ENCODE data around the gene TMA7.

Gene TMA7

GRCh38 chr3:48423241-48423882 lies 16.7 kb upstream of the TMA7 start:
- peaks cover 18% of the 10 kb centered on the region for H3K27me3 Mint-ChIP-seq
- H3K9me3 Mint-ChIP-seq, result no peaks in the 10 kb centered on the region
- H3K4me3 Mint-ChIP-seq, result no peak overlapping the region
- H3K4me1 Mint-ChIP-seq (ENCODE audit: low read depth), result no peaks in the 10 kb centered on the region
- no peaks in the 10 kb centered on the region for H3K36me3 Mint-ChIP-seq (ENCODE audit: low read depth)
- intact Hi-C loops (cut with micrococcal nuclease), result no loop called here
- no peak overlapping the region for H3K27ac Mint-ChIP-seq

GRCh38 chr3:48423883-48424695 lies 16.0 kb upstream of the TMA7 start:
- Mint-ChIP-seq H3K27me3 (peaks cover 19% of the 10 kb centered on the region), H3K9me3 (no peaks in the 10 kb centered on the region), H3K36me3 (ENCODE audit: low read depth) (no peaks in the 10 kb centered on the region), H3K4me1 (ENCODE audit: low read depth) (no peaks in the 10 kb centered on the region), H3K4me3 (no peak overlapping the region), H3K27ac (peak overlapping the region; percentile 9)
- intact Hi-C loops (cut with micrococcal nuclease), result no loop called here

- intact Hi-C loops (cut with micrococcal nuclease), result no loop called here
- Mint-ChIP-seq H3K9me3 (no peaks in the 10 kb centered on the region), H3K4me1 (ENCODE audit: low read depth) (peaks cover 5% of the 10 kb centered on the region), H3K27ac (no peak overlapping the region), H3K4me3 (no peak overlapping the region), H3K27me3 (peaks cover 27% of the 10 kb centered on the region), H3K36me3 (ENCODE audit: low read depth) (no peaks in the 10 kb centered on the region)
Observed at GRCh38 chr3:48425281-48425812, 14.7 kb upstream of the TMA7 start.

GRCh38 chr3:48426401-48426909 lies 13.6 kb upstream of the TMA7 start:
- peaks cover 34% of the 10 kb centered on the region for H3K27me3 Mint-ChIP-seq
- peaks cover 2% of the 10 kb centered on the region for H3K36me3 Mint-ChIP-seq (ENCODE audit: low read depth)
- intact Hi-C loops (cut with micrococcal nuclease), result no loop called here
- H3K4me1 Mint-ChIP-seq (ENCODE audit: low read depth), result peaks cover 7% of the 10 kb centered on the region
- no peak overlapping the region for H3K27ac Mint-ChIP-seq
- H3K4me3 Mint-ChIP-seq, result no peak overlapping the region
- no peaks in the 10 kb centered on the region for H3K9me3 Mint-ChIP-seq

- H3K4me3 Mint-ChIP-seq, result no peak overlapping the region
- H3K27me3 Mint-ChIP-seq, result peaks cover 34% of the 10 kb centered on the region
- H3K27ac Mint-ChIP-seq, result no peak overlapping the region
- intact Hi-C loops (cut with micrococcal nuclease), result no loop called here
- H3K9me3 Mint-ChIP-seq, result no peaks in the 10 kb centered on the region
- H3K4me1 Mint-ChIP-seq (ENCODE audit: low read depth), result peaks cover 13% of the 10 kb centered on the region
- peaks cover 8% of the 10 kb centered on the region for H3K36me3 Mint-ChIP-seq (ENCODE audit: low read depth)
Observed at GRCh38 chr3:48426944-48427629, 13.0 kb upstream of the TMA7 start.

GRCh38 chr3:48427630-48427962 lies 12.5 kb upstream of the TMA7 start:
- peaks cover 13% of the 10 kb centered on the region for H3K36me3 Mint-ChIP-seq (ENCODE audit: low read depth)
- no peaks in the 10 kb centered on the region for H3K9me3 Mint-ChIP-seq
- peaks cover 13% of the 10 kb centered on the region for H3K4me1 Mint-ChIP-seq (ENCODE audit: low read depth)
- peaks cover 34% of the 10 kb centered on the region for H3K27me3 Mint-ChIP-seq
- intact Hi-C loops (cut with micrococcal nuclease), result no loop called here
- H3K27ac Mint-ChIP-seq, result no peak overlapping the region
- no peak overlapping the region for H3K4me3 Mint-ChIP-seq

GRCh38 chr3:48428088-48428571 lies 11.9 kb upstream of the TMA7 start:
- H3K27ac Mint-ChIP-seq, result no peak overlapping the region
- H3K4me3 Mint-ChIP-seq, result no peak overlapping the region
- no peaks in the 10 kb centered on the region for H3K9me3 Mint-ChIP-seq

GRCh38 chr3:48428572-48429316 lies 11.3 kb upstream of the TMA7 start:
- intact Hi-C loops (cut with micrococcal nuclease), result no loop called here
- no peaks in the 10 kb centered on the region for H3K9me3 Mint-ChIP-seq
- peaks cover 13% of the 10 kb centered on the region for H3K4me1 Mint-ChIP-seq (ENCODE audit: low read depth)
- peaks cover 34% of the 10 kb centered on the region for H3K27me3 Mint-ChIP-seq
- H3K27ac Mint-ChIP-seq, result no peak overlapping the region
- peak overlapping the region; percentile 48 for H3K4me3 Mint-ChIP-seq
- peaks cover 25% of the 10 kb centered on the region for H3K36me3 Mint-ChIP-seq (ENCODE audit: low read depth)

More at GRCh38 chr3:48428088-48428571, 11.9 kb upstream of the TMA7 start:
- intact Hi-C loops (cut with micrococcal nuclease), result no loop called here
- Mint-ChIP-seq H3K4me1 (ENCODE audit: low read depth) (peaks cover 13% of the 10 kb centered on the region), H3K27me3 (peaks cover 34% of the 10 kb centered on the region), H3K36me3 (ENCODE audit: low read depth) (peaks cover 18% of the 10 kb centered on the region)

- Mint-ChIP-seq H3K4me3 (peak overlapping the region; percentile 73), H3K4me1 (ENCODE audit: low read depth) (peaks cover 13% of the 10 kb centered on the region), H3K27me3 (peaks cover 32% of the 10 kb centered on the region), H3K27ac (peak overlapping the region; percentile 50), H3K9me3 (no peaks in the 10 kb centered on the region), H3K36me3 (ENCODE audit: low read depth) (peaks cover 29% of the 10 kb centered on the region)
- intact Hi-C loops (cut with micrococcal nuclease), result no loop called here
Observed at GRCh38 chr3:48429317-48429959, 10.6 kb upstream of the TMA7 start.

GRCh38 chr3:48429960-48430707 lies 9.9 kb upstream of the TMA7 start, which contains the start of gene PLXNB1:
Gene PLXNB1, minus strand, starts transcription at chr3:48430086. Its CDS starts 5,475 bp downstream, at chr3:48424611.
- H3K4me1 Mint-ChIP-seq (ENCODE audit: low read depth), result peaks cover 13% of the 10 kb centered on the region
- no peaks in the 10 kb centered on the region for H3K9me3 Mint-ChIP-seq
- peaks cover 32% of the 10 kb centered on the region for H3K27me3 Mint-ChIP-seq
- peak within 1 kb of the TSS; percentile 50 for H3K27ac Mint-ChIP-seq
- H3K4me3 Mint-ChIP-seq, result peak within 1 kb of the TSS; percentile 73
- intact Hi-C loops (cut with micrococcal nuclease), result no loop called here
- H3K36me3 Mint-ChIP-seq (ENCODE audit: low read depth), result peaks cover 33% of the 10 kb centered on the region

GRCh38 chr3:48430708-48431101 lies 9.4 kb upstream of the TMA7 start:
- H3K27me3 Mint-ChIP-seq, result peaks cover 32% of the 10 kb centered on the region
- no peak overlapping the region for H3K4me3 Mint-ChIP-seq
- no peak overlapping the region for H3K27ac Mint-ChIP-seq
- intact Hi-C loops (cut with micrococcal nuclease), result no loop called here
- H3K9me3 Mint-ChIP-seq, result no peaks in the 10 kb centered on the region
- peaks cover 13% of the 10 kb centered on the region for H3K4me1 Mint-ChIP-seq (ENCODE audit: low read depth)
- H3K36me3 Mint-ChIP-seq (ENCODE audit: low read depth), result peaks cover 33% of the 10 kb centered on the region

GRCh38 chr3:48431224-48432029 lies 8.6 kb upstream of the TMA7 start:
- Mint-ChIP-seq H3K4me1 (ENCODE audit: low read depth) (peaks cover 13% of the 10 kb centered on the region), H3K27me3 (peaks cover 32% of the 10 kb centered on the region), H3K9me3 (no peaks in the 10 kb centered on the region), H3K27ac (no peak overlapping the region), H3K4me3 (no peak overlapping the region), H3K36me3 (ENCODE audit: low read depth) (peaks cover 33% of the 10 kb centered on the region)
- intact Hi-C loops (cut with micrococcal nuclease), result no loop called here
